SK-N-SH (cell line): ENCODE results near the gene SLC47A2. TPM values are rescaled to one million over a fixed set of nuclear protein-coding genes. Genes with fewer than 3 reads are reported as not detected.

Source experiments
- CTCF ChIA-PET: fragments of 300-600, 350-600 bp; formaldehyde crosslinking; extraction: SDS; loops from one replicate; lab custom pipeline; 2021; lab: Yijun Ruan, JAX
- POLR2A ChIA-PET: fragments of 350-600 bp; sonication (Branson Sonifier 250); formaldehyde crosslinking; extraction: SDS; loops from one replicate; lab custom pipeline; 2020; ENCODE audit warnings: antibody characterized with exemption, inconsistent platforms; lab: Yijun Ruan, JAX
- DNase-seq: peaks from one replicate; pipeline ENCODE4 v3.0.0; 2012
- H2AFZ ChIP-seq: fragments of 200-600 bp; sonication (generic); 2 replicates; pipeline ENCODE4 v1.8.1; 2016; ENCODE audit warnings: antibody characterized with exemption, mild to moderate bottlenecking, low read depth
- H3F3A ChIP-seq: fragments of 200-600 bp; sonication (generic); replicated peaks from 2 replicates; pipeline ENCODE3; 2016; ENCODE audit warnings: antibody characterized with exemption, mild to moderate bottlenecking; ENCODE audit not compliant: insufficient read depth
- H3K27ac ChIP-seq, 2 experiments: fragments of 200-500 bp in 1 of 2; fragments of 200-600 bp in 1 of 2; sonication (Bioruptor generic) in 1 of 2; sonication (generic), shearing (Covaris generic) in 1 of 2; 2 replicates each; pipeline versions ENCODE4 v1.5.1 to v1.6.1; 2014 to 2016; ENCODE audit warnings: low read depth in 2 of 2, inconsistent platforms in 1 of 2, low read length in 1 of 2, mild to moderate bottlenecking in 1 of 2, mixed read lengths in 1 of 2
- H3K27me3 ChIP-seq: fragments of 200-600 bp; sonication (generic), shearing (Covaris generic); 2 replicates; pipeline ENCODE4 v1.6.1; 2016; ENCODE audit warnings: mixed run types; ENCODE audit not compliant: insufficient read depth
- H3K36me3 ChIP-seq, 2 experiments: fragments of 200-500 bp in 1 of 2; fragments of 200-600 bp in 1 of 2; sonication (Bioruptor generic) in 1 of 2; sonication (generic) in 1 of 2; replicated peaks in 1 of 2; 2 replicates each; pipeline versions ENCODE3 to v1.5.1; 2014 to 2016; ENCODE audit warnings: low read length in 1 of 2, mild to moderate bottlenecking in 1 of 2; ENCODE audit not compliant: insufficient read depth in 2 of 2, control insufficient read depth in 1 of 2
- H3K4me1 ChIP-seq, 2 experiments: fragments of 200-500 bp in 1 of 2; fragments of 200-600 bp in 1 of 2; sonication (Bioruptor generic) in 1 of 2; sonication (generic), shearing (Covaris generic) in 1 of 2; 2 replicates each; pipeline versions ENCODE4 v1.5.1 to v1.6.1; 2014 to 2016; ENCODE audit warnings: low read depth in 1 of 2, low read length in 1 of 2, mixed run types in 1 of 2; ENCODE audit not compliant: insufficient read depth in 2 of 2, control insufficient read depth in 1 of 2
- H3K4me2 ChIP-seq: fragments of 200-600 bp; sonication (generic), shearing (Covaris generic); 2 replicates; pipeline ENCODE4 v1.6.1; 2017; ENCODE audit warnings: mixed run types
- H3K4me3 ChIP-seq, 2 experiments: fragments of 200-500 bp in 1 of 2; fragments of 200-600 bp in 1 of 2; sonication (Bioruptor generic) in 1 of 2; sonication (generic), shearing (Covaris generic) in 1 of 2; 2 replicates each; pipeline versions ENCODE4 v1.5.1 to v1.8.1; 2014 to 2016; ENCODE audit warnings: low read depth in 2 of 2, inconsistent platforms in 1 of 2, low read length in 1 of 2, mild to moderate bottlenecking in 1 of 2, mixed read lengths in 1 of 2, moderate library complexity in 1 of 2
- H3K79me2 ChIP-seq: fragments of 200-600 bp; sonication (generic); 2 replicates; pipeline ENCODE4 v1.8.1; 2017; ENCODE audit warnings: mild to moderate bottlenecking; ENCODE audit not compliant: insufficient read depth
- H3K9ac ChIP-seq: fragments of 200-600 bp; sonication (generic); 2 replicates; pipeline ENCODE4 v1.6.1; 2017; ENCODE audit warnings: mixed run types
- H3K9me2 ChIP-seq: fragments of 200-600 bp; sonication (generic); 2 replicates; pipeline ENCODE4 v1.6.1; 2017; ENCODE audit warnings: mixed run types
- H3K9me3 ChIP-seq: fragments of 200-600 bp; sonication (generic); 2 replicates; pipeline ENCODE4 v1.6.1; 2017; ENCODE audit warnings: mixed run types, mild to moderate bottlenecking, moderate library complexity
- H4K20me1 ChIP-seq: fragments of 200-600 bp; sonication (generic); 2 replicates; pipeline ENCODE4 v1.6.1; 2017; ENCODE audit warnings: mild to moderate bottlenecking, mixed run types; ENCODE audit not compliant: insufficient read depth
- CTCF ChIP-seq: fragments of 200-600 bp; sonication (generic); IDR thresholded peaks from 2 replicates; pipeline ENCODE4 v1.6.1; 2017; ENCODE audit warnings: antibody characterized with exemption, mild to moderate bottlenecking, moderate library complexity
- FOSL2 ChIP-seq: IDR thresholded peaks from 2 replicates; pipeline ENCODE4 v1.4.0; 2012; ENCODE audit warnings: low read depth, mild to moderate bottlenecking, moderate library complexity, borderline replicate concordance
- FOXJ3 ChIP-seq: sonication (generic); formaldehyde crosslinking; IDR thresholded peaks from 2 replicates; pipeline ENCODE4 v1.5.1; 2020; ENCODE audit warnings: mild to moderate bottlenecking, missing genetic modification reagents
- GABPA ChIP-seq: IDR thresholded peaks from 2 replicates; pipeline ENCODE4 v1.4.0; 2012; ENCODE audit warnings: low read depth, mild to moderate bottlenecking
- PBX3 ChIP-seq: IDR thresholded peaks from 2 replicates; pipeline ENCODE4; 2012
- RXRA ChIP-seq: IDR thresholded peaks from 2 replicates; pipeline ENCODE4 v1.4.0; 2012; ENCODE audit warnings: low read depth, mild to moderate bottlenecking, borderline replicate concordance
- USF1 ChIP-seq: IDR thresholded peaks from 2 replicates; pipeline ENCODE4 v1.4.0; 2012; ENCODE audit warnings: low read depth, borderline replicate concordance
- ZBTB33 ChIP-seq: IDR thresholded peaks from 2 replicates; pipeline ENCODE4 v1.4.0; 2012; ENCODE audit warnings: low read depth, borderline replicate concordance
- WGBS: methylation state at CpG from one replicate; pipeline ENCODE4 v1.1.6; 2017; ENCODE audit warnings: low lambda C conversion rate; 5-methylcytosine and 5-hydroxymethylcytosine counted together
- polyA plus RNA-seq, 3 experiments: library from polyadenylated mRNA; depleted of rRNA; stranded (reverse); fragments of >200 nt; gene quantifications; 2 replicates each; pipeline ENCODE4 v1.2.3, GENCODE V29; 2012

Gene SLC47A2
- polyA plus RNA-seq, 1 of the 3 experiments (the other 2 are of a cell fraction): not detected

DNA sequence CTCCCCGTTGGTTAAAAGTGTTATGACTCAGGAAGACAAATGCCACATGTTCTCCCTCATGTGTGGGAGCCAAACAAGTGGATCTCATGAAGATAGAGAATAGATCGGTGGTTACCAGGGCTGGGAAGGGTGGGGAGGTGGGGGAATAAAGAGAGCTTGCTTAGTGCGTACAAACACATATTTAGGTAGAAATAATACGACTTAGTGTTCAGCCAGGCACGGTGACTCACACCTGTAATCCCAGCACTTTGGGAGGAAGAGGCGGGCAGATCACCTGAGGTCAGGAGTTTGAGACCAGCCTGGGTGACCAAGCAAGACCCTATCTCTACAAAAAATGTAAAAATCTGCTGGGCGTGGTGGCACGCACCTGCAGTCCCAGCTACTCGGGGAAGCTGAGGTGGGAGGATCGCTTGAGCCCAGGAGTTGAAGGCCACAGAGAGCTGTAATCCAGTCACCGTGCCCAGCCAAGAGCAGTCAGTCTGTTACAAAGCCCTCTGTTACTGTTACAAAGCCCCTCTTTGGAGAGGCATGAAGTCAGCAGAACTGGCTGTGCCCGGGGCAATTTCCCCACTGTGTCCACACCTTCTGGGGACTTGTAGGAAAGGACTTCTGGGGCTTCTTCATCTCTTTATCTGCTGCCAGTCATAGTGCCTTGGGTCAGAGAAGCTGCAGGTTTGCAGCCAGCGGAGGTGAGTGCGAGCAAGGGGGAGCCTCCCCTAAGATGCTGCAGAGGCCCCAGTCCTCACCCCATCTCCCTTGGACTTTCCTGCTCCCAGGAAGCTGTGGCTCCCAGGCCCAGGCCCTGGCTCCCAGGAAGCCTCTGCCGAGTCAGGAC is 36.0 kb upstream of the SLC47A2 start (continued):
- TF ChIP-seq GABPA: no peak

DNA sequence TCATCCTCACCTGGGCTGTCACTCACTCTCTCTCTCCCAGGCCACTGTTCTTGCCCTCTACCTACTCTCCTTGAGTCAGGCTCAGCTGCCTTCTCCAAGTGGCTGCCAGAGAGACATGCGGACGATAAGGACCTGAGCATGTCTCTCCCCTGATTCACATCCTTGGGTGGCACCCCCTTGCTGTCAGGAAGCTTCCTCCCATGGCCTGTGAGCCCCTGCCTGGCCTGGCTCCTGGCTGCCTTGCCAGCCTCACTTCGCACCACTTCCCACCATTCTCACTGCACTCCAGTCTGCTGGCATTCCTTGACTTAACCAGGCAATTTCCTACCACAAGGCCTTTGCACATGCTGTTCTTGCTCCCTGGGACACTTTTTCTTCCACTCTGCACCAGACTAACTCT is 34.5 kb upstream of the SLC47A2 start:
- POLR2A ChIA-PET: no interaction called here
- CTCF ChIA-PET: interaction anchor here (1.8 to 4.1 kb wide), 3 partner anchors 12 to 238 kb away, joined by 5 to 31 read pairs (median 27); no protein-coding TSS in a partner anchor
- 80% methylated on average over 3 of the region's 3 CpGs for WGBS

More for the DNA sequence above, 34.5 kb upstream of the SLC47A2 start:
- Histone ChIP-seq H3F3A (peaks cover 16% of the 10 kb centered on the region), H3K36me3 (no peaks in the 10 kb centered on the region), H3K9me3 (no peaks in the 10 kb centered on the region), H3K79me2 (no peaks in the 10 kb centered on the region), H2AFZ (no peak overlapping the region), H3K27me3 (no peaks in the 10 kb centered on the region), H3K4me1 (peaks cover 10 to 18% of the 10 kb centered on the region in 2 experiments; a peak in 3 of 4 replicates), H3K4me2 (no peak overlapping the region), H4K20me1 (no peaks in the 10 kb centered on the region), H3K9me2 (no peaks in the 10 kb centered on the region), H3K9ac (no peak overlapping the region), H3K4me3 (no peak overlapping the region), H3K27ac (no peak overlapping the region)
- DNase-seq: no peak
- no peak for TF ChIP-seq CTCF
- no peak for TF ChIP-seq RXRA
- TF ChIP-seq USF1: no peak
- no peak for TF ChIP-seq FOXJ3 (CRISPR knock-in tag)
- TF ChIP-seq FOSL2: no peak
- TF ChIP-seq ZBTB33: no peak
- no peak for TF ChIP-seq GABPA
- TF ChIP-seq PBX3: no peak
